ENCODE results near the gene ENC1.

The ENC1 gene

DNA sequence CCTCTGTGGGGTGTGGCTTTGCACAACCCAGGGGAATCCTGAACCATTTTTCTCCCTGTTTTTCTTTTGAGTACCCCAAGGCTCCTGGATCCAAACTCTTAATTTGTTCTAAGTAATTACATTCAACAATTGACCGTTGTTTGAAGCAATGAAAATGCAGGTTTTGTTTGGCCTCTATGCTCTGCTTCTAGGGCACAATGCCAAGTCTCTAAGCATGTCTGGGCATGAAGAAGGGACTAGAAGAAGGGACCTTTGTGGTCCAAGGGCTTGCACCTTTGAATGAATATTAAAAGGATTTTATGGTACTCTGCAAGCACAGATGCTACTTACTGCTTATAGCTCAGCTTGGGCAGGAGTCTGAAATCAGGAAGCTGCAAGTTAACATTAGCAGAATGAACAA is 6.6 kb upstream of the ENC1 start:
- no peak for TF ChIP-seq CTCF (conservative IDR thresholded peaks at IDR 0.05; ENCODE audit: low read depth)
- CTCF ChIA-PET = interaction anchor here (1.2 kb wide), 1 partner anchor 705 kb away, joined by 9 read pairs; no protein-coding TSS in a partner anchor
- POLR2A ChIA-PET (ENCODE audit: low non-redundant PET) = no interaction called here
- DNase-seq (ENCODE audit: low spot score) = no peak
- H3K27ac ChIP-seq = no peak overlapping the region

- TF ChIP-seq CTCF (conservative IDR thresholded peaks at IDR 0.05; ENCODE audit: low read depth) = no peak
- peak overlapping the region; percentile 73; the same call in 1 of the 2 replicates for H3K27ac ChIP-seq
- ChIA-PET CTCF (interaction anchor here (0.7 to 1.5 kb wide), 4 partner anchors 211 to 741 kb away, joined by 3 to 5 read pairs (median 4); no protein-coding TSS in a partner anchor), POLR2A (ENCODE audit: low non-redundant PET) (no interaction called here)
- peak; percentile 80 for DNase-seq (ENCODE audit: low spot score)
These were observed 2.6 kb upstream of the ENC1 start for GRCh38 chr5:74643111-74643562.

GRCh38 chr5:74642543-74642863 is 2.0 kb upstream of the ENC1 start:
- peak overlapping the region; percentile 97 for H3K27ac ChIP-seq
- no peak for TF ChIP-seq CTCF (conservative IDR thresholded peaks at IDR 0.05; ENCODE audit: low read depth)
- DNase-seq (ENCODE audit: low spot score) = no peak
- CTCF ChIA-PET = interaction anchor here (0.7 to 1.1 kb wide), 3 partner anchors 210 to 736 kb away, joined by 3 to 5 read pairs (median 3); no protein-coding TSS in a partner anchor
- POLR2A ChIA-PET (ENCODE audit: low non-redundant PET) = no interaction called here

DNA sequence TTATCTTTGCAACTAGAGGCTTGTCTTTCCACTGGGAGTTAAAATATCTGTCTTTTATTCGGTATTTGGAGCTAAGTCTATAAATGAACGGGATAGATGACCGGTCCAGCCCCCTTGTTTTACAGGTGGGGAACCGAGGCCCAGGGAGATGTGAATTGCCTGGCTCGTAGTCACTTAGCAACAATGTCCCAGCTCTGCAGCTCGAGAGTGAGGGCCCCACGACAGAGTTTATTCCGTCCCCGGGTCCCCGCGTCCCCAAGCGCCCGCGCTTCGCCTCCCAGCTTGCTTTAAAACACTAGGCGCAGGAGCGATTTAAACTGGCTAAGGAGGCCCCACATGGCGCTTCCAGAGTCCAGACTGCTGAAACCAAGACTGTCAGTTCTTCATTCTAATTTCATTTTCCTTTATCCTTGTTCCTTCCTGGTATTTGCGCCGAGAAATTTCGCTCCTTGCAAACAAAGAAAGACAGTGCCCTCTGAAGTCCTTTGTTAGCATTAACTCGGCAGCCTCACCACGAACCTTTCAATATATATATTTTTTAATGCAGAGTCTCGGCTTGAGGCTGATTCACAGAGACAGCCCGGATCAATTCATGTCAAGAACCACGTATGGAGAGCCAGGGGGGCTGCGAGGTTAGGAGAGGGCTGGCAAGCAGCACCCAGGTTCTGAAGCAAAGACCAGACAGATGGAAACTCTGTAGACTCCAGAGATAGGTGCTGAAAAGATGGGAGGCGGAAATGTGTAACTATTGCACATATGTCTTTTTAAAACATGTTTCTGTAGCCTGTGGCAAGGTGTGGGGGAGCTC is 1.4 kb upstream of the ENC1 start:
- peak overlapping the region; percentile 97 for H3K27ac ChIP-seq
- peak; percentile 57 for DNase-seq (ENCODE audit: low spot score)
- ChIA-PET CTCF (interaction anchor here (0.5 to 3.3 kb wide), 8 partner anchors 116 to 881 kb away, joined by 3 to 16 read pairs (median 3); no protein-coding TSS in a partner anchor), POLR2A (ENCODE audit: low non-redundant PET) (no interaction called here)
- TF ChIP-seq CTCF (conservative IDR thresholded peaks at IDR 0.05; ENCODE audit: low read depth) = peak; percentile 87

- DNase-seq (ENCODE audit: low spot score) = peak; percentile 70
- ChIA-PET CTCF (interaction anchor here (0.5 to 3.3 kb wide), 22 partner anchors 8 to 1333 kb away, joined by 3 to 16 read pairs (median 3); no protein-coding TSS in a partner anchor), POLR2A (ENCODE audit: low non-redundant PET) (interaction anchor here (0.5 to 1.2 kb wide), 5 partner anchors 10 to 735 kb away, joined by 3 to 9 read pairs (median 3); no protein-coding TSS in a partner anchor)
- peak overlapping the region; percentile 97 for H3K27ac ChIP-seq
- no peak for TF ChIP-seq CTCF (conservative IDR thresholded peaks at IDR 0.05; ENCODE audit: low read depth)
These were observed 616 bp upstream of the ENC1 start for GRCh38 chr5:74640954-74641734.

- DNase-seq (ENCODE audit: low spot score) = no peak
- POLR2A ChIA-PET (ENCODE audit: low non-redundant PET) = interaction anchor here (1.2 kb wide), 1 partner anchor 8 kb away, joined by 3 read pairs; no protein-coding TSS in a partner anchor
These were observed 600 bp downstream of the ENC1 start for GRCh38 chr5:74639807-74640449.

More at GRCh38 chr5:74639807-74640449, 600 bp downstream of the ENC1 start:
- CTCF ChIA-PET = interaction anchor here (0.6 to 3.3 kb wide), 17 partner anchors 14 to 738 kb away, joined by 3 to 16 read pairs (median 4); no protein-coding TSS in a partner anchor
- H3K27ac ChIP-seq = peak overlapping the region; percentile 97
- no peak for TF ChIP-seq CTCF (conservative IDR thresholded peaks at IDR 0.05; ENCODE audit: low read depth)

Data from RWPE1 (cell line).